Measurements from ENCODE around the gene P2RX4. TPM values are rescaled to one million over a fixed set of nuclear protein-coding genes. Genes with fewer than 3 reads are reported as not detected.

The P2RX4 gene
- total and polyA plus RNA-seq, 2 of the 8 experiments (the other 6 are each of a cell fraction or from before 2014, with no cell fraction given) = 9.5 to 12.2 TPM

DNA sequence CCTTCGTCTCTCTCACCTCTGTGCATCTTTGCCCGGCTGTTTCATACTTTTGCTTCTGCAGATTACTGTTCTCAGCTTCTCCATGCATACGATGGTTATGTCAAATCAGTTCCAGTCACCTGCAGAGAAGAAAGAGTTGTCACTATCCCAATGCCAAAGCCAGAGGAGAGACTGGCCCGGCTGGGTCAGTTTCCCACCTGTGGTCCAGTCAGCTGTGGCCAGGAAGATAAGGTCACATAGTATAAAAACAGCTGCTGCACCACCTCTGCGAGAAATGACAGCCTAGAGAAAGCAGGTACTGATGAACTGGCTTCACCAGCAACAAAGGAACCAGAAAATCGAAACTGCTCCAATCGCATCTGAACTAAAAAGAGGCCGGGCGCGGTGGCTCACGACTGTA is 6.4 kb upstream of the P2RX4 start:
- FAIRE-seq = no peak
- Histone ChIP-seq H2AK5ac (ENCODE audit: low read depth, low read length) (no peak overlapping the region), H3K23ac (ENCODE audit: insufficient read length) (no peak overlapping the region), H2BK20ac (ENCODE audit: low read length) (no peak overlapping the region), H3K23me2 (ENCODE audit: low read depth, low read length) (no peaks in the 10 kb centered on the region), H3K56ac (replicated peaks; ENCODE audit: insufficient read length, low read depth, low read length) (no peak overlapping the region), H2BK15ac (ENCODE audit: low read length) (no peak overlapping the region), H3K4me2 (ENCODE audit: insufficient read depth in 1 of 2, low read depth in 2 of 2, low read length in 2 of 2) (no peak overlapping the region), H4K91ac (replicated peaks; ENCODE audit: insufficient read length, low read length) (no peak overlapping the region), H3K14ac (ENCODE audit: insufficient read length) (no peak overlapping the region), H3K27ac (ENCODE audit: low read depth, low read length) (no peak overlapping the region), H3K79me1 (ENCODE audit: low read depth, low read length) (no peaks in the 10 kb centered on the region), H3K27me3 (replicated peaks in 1 of 4; ENCODE audit: control insufficient read depth in 3 of 4, extremely low read depth in 1 of 4, insufficient read depth in 3 of 4, low read length in 3 of 4) (no peaks in the 10 kb centered on the region), H3K18ac (ENCODE audit: extremely low read depth, low read length) (no peak overlapping the region), H3K9ac (replicated peaks in 1 of 4; ENCODE audit: extremely low read depth in 1 of 4, low read depth in 3 of 4, low read length in 3 of 4) (no peak overlapping the region), H4K8ac (ENCODE audit: extremely low read depth, insufficient read depth, low read length) (no peak overlapping the region), H3K79me2 (ENCODE audit: control insufficient read depth in 1 of 2, insufficient read depth in 2 of 2, low read length in 2 of 2) (no peaks in the 10 kb centered on the region), H3K4me1 (replicated peaks in 1 of 4; ENCODE audit: control insufficient read depth in 3 of 4, insufficient read depth in 4 of 4, low read length in 3 of 4) (no peaks in the 10 kb centered on the region), H2AFZ (ENCODE audit: low read length) (no peak overlapping the region), H4K20me1 (replicated peaks in 1 of 2; ENCODE audit: control insufficient read depth in 1 of 2, insufficient read depth in 2 of 2, low read length in 2 of 2) (no peaks in the 10 kb centered on the region), H3K4me3 (ENCODE audit: extremely low read depth in 1 of 4, insufficient read depth in 2 of 4, low read depth in 3 of 4, low read length in 4 of 4) (no peak overlapping the region), H3K9me3 (ENCODE audit: insufficient read depth in 2 of 2, low read depth in 1 of 2, low read length in 1 of 2) (no peaks in the 10 kb centered on the region), H2BK5ac (ENCODE audit: low read depth, low read length) (no peak overlapping the region), H3K36me3 (ENCODE audit: control insufficient read depth in 2 of 4, insufficient read depth in 4 of 4, low read length in 3 of 4) (no peaks in the 10 kb centered on the region), H2BK12ac (ENCODE audit: low read depth, low read length) (no peak overlapping the region), H3K4ac (replicated peaks; ENCODE audit: insufficient read length, low read depth, low read length) (no peak overlapping the region), H4K5ac (ENCODE audit: insufficient read length, low read depth, low read length) (no peak overlapping the region), H2BK120ac (replicated peaks; ENCODE audit: low read depth, low read length) (no peak overlapping the region)
- 92% methylated on average over 11 of the region's 11 CpGs; no CpG with 5 or more reads in 1 of the 2 experiments for WGBS, 2 experiments (ENCODE audit: extremely low coverage in 1 of 2, insufficient coverage in 1 of 2, insufficient read length in 1 of 2, insufficient replicate concordance in 2 of 2, low coverage in 1 of 2, low lambda C conversion rate in 2 of 2, missing lambda C conversion rate in 1 of 2)
- CTCF ChIA-PET (ENCODE audit: partially characterized antibody) = interaction anchor here (0.5 to 1.6 kb wide), 3 partner anchors 10 to 225 kb away, joined by 3 read pairs; partner anchors contain the start of gene HNF1A
- no peak for DNase-seq (ENCODE audit: low read depth in 1 of 2, low spot score in 2 of 2)
- POLR2A ChIA-PET (ENCODE audit: partially characterized antibody) = interaction anchor here (0.6 kb wide), 1 partner anchor 573 kb away, joined by 3 read pairs; no protein-coding TSS in a partner anchor
- TF ChIP-seq TBP (IDR thresholded peaks at IDR 0.05; ENCODE audit: low read depth, low read length) (no peak), TEAD4 (IDR thresholded peaks at IDR 0.05; ENCODE audit: low read depth, low read length) (no peak), JUN (IDR thresholded peaks at IDR 0.05; ENCODE audit: low read depth, low read length) (no peak), BACH1 (IDR thresholded peaks at IDR 0.05; ENCODE audit: low read length) (no peak), RFX5 (IDR thresholded peaks at IDR 0.05; ENCODE audit: borderline replicate concordance, low read depth, low read length) (no peak), SP1 (IDR thresholded peaks at IDR 0.05; ENCODE audit: low read depth, low read length) (no peak), TAF7 (optimal IDR thresholded peaks at IDR 0.05; ENCODE audit: borderline replicate concordance, low read depth, low read length) (no peak), CBX5 (IDR thresholded peaks at IDR 0.05; ENCODE audit: low read depth, low read length) (no peak), NANOG (IDR thresholded peaks at IDR 0.05; ENCODE audit: insufficient read depth, low read depth, low read length, poor library complexity, severe bottlenecking) (no peak), TCF12 (IDR thresholded peaks at IDR 0.05; ENCODE audit: low read depth, low read length) (no peak), TAF1 (IDR thresholded peaks at IDR 0.05; ENCODE audit: low read depth, low read length) (no peak), CBX8 (IDR thresholded peaks at IDR 0.05; ENCODE audit: borderline replicate concordance, low read depth, low read length) (no peak)
- TF ChIP-seq, protein P1, sequence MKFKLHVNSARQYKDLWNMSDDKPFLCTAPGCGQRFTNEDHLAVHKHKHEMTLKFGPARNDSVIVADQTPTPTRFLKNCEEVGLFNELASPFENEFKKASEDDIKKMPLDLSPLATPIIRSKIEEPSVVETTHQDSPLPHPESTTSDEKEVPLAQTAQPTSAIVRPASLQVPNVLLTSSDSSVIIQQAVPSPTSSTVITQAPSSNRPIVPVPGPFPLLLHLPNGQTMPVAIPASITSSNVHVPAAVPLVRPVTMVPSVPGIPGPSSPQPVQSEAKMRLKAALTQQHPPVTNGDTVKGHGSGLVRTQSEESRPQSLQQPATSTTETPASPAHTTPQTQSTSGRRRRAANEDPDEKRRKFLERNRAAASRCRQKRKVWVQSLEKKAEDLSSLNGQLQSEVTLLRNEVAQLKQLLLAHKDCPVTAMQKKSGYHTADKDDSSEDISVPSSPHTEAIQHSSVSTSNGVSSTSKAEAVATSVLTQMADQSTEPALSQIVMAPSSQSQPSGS (IDR thresholded peaks at IDR 0.05; ENCODE audit: low read length) = no peak
